Sigmoid colon (tissue), 3 donors: ENCODE measurements around the gene B4GALNT1.
A peak's percentile ranks its signal among the peaks of the same experiment; 100 is the strongest.

Source experiments
- POLR2A ChIP-seq, 2 donors: fragments of 450-650 bp; IDR thresholded peaks; one replicate each; pipeline ENCODE4 v1.6.1; 2016; ENCODE audit warnings: antibody characterized with exemption in 2 of 2, mild to moderate bottlenecking in 2 of 2, moderate library complexity in 2 of 2
- TF ChIP-seq, protein P1 (sequence below), 4 experiments: fragments of 450-650 bp in 3 of 4; fragments of 200-600 bp in 1 of 4; IDR thresholded peaks; one replicate each; pipeline ENCODE4 v1.5.1; 2016 to 2019; ENCODE audit warnings: antibody characterized with exemption in 4 of 4, mild to moderate bottlenecking in 3 of 4, moderate library complexity in 2 of 4

DNA sequence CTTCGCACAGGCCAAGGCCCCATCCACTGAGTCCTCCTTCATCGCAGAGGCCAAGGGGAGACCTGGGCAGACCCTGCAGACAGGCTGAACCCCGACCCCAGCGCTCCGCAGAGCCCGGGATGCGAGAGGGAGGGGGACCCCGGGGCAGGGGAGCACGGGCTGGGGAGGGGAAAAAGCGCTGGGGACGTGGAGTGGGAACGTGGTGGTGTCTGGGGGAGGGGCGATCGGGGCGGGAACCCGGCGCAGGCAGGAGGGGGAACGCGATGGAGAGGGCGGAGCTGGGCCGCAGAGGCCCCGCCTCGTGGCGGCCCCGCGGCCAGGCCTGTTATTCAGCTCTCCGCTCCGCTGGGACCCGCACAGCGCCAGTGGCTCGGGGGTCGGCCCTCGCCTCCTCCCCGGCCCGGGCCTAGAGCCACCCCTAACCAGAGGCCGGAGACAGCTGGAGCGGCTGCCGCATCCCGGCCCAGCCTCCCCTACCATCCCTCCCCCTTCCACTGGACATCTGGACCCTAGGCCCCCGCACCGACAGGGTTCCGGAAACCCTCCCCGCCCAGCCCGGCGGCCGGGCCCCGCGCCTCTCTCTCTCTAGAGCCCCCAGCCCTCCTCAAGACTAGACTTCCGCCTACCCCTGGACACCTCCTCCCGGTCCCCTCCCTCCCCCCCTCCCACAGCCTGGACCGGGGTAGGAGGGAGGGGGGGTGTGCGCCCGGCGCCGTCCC, 21.7 kb downstream of the B4GALNT1 start, which contains the start of gene ARHGEF25:
- TF ChIP-seq, protein P1, sequence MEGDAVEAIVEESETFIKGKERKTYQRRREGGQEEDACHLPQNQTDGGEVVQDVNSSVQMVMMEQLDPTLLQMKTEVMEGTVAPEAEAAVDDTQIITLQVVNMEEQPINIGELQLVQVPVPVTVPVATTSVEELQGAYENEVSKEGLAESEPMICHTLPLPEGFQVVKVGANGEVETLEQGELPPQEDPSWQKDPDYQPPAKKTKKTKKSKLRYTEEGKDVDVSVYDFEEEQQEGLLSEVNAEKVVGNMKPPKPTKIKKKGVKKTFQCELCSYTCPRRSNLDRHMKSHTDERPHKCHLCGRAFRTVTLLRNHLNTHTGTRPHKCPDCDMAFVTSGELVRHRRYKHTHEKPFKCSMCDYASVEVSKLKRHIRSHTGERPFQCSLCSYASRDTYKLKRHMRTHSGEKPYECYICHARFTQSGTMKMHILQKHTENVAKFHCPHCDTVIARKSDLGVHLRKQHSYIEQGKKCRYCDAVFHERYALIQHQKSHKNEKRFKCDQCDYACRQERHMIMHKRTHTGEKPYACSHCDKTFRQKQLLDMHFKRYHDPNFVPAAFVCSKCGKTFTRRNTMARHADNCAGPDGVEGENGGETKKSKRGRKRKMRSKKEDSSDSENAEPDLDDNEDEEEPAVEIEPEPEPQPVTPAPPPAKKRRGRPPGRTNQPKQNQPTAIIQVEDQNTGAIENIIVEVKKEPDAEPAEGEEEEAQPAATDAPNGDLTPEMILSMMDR (IDR thresholded peaks at IDR 0.05) = no peak
- peak; percentile 63 to 64 for TF ChIP-seq POLR2A (IDR thresholded peaks at IDR 0.05)
